GM23338 (cell line): Measurements from ENCODE around the gene BCAR3. TPM values are rescaled to one million over a fixed set of nuclear protein-coding genes. Genes with fewer than 3 reads are reported as not detected.

ENCODE experiments used
- ATAC-seq: fragments of 200-7000 bp; cut with Tn5 transposase; 3 replicates; pipeline ENCODE4 v1.9.1; 2020
- DNase-seq: peaks from one replicate; pipeline ENCODE4 v3.0.0-alpha.2; 2015; ENCODE audit warnings: low spot score
- H2AFZ ChIP-seq: fragments of 200-600 bp; sonication (generic); 2 replicates; pipeline ENCODE4 v1.8.0; 2016; ENCODE audit warnings: antibody characterized with exemption, mild to moderate bottlenecking, moderate library complexity
- H3F3A ChIP-seq: fragments of 200-600 bp; sonication (generic); replicated peaks from 2 replicates; pipeline ENCODE4 v1.8.0; 2017; ENCODE audit warnings: antibody characterized with exemption, mixed run types, low read depth
- H3K27ac ChIP-seq: fragments of 200-600 bp; sonication (generic); 2 replicates; pipeline ENCODE4 v1.6.1; 2016; ENCODE audit warnings: low read depth
- H3K27me3 ChIP-seq: fragments of 200-600 bp; sonication (generic); 2 replicates; pipeline ENCODE4 v1.8.0; 2016; ENCODE audit warnings: mild to moderate bottlenecking, mixed run types, moderate library complexity; ENCODE audit not compliant: insufficient read depth
- H3K36me3 ChIP-seq: fragments of 200-600 bp; sonication (generic); 2 replicates; pipeline ENCODE4 v1.8.0; 2016; ENCODE audit warnings: mild to moderate bottlenecking; ENCODE audit not compliant: insufficient read depth
- H3K4me1 ChIP-seq: fragments of 200-600 bp; sonication (generic); 2 replicates; pipeline ENCODE4 v1.8.0; 2016; ENCODE audit warnings: mild to moderate bottlenecking, moderate library complexity; ENCODE audit not compliant: insufficient read depth
- H3K4me2 ChIP-seq: fragments of 200-600 bp; sonication (generic); 2 replicates; pipeline ENCODE4 v1.7.1; 2017; ENCODE audit warnings: mixed run types
- H3K4me3 ChIP-seq: fragments of 200-600 bp; sonication (generic); 2 replicates; pipeline ENCODE4 v1.6.1; 2016; ENCODE audit warnings: mixed run types
- H3K79me2 ChIP-seq: fragments of 200-600 bp; sonication (generic); replicated peaks from 2 replicates; pipeline ENCODE4 v1.8.0; 2017; ENCODE audit warnings: mild to moderate bottlenecking; ENCODE audit not compliant: insufficient read depth
- H3K9me2 ChIP-seq: fragments of 200-600 bp; sonication (generic); 2 replicates; pipeline ENCODE4 v1.8.0; 2017; ENCODE audit not compliant: insufficient read depth
- H4K20me1 ChIP-seq: fragments of 200-600 bp; sonication (generic); replicated peaks from 2 replicates; pipeline ENCODE4 v1.8.0; 2017; ENCODE audit warnings: mild to moderate bottlenecking; ENCODE audit not compliant: insufficient read depth
- H3K27ac Mint-ChIP-seq: 2 replicates; pipeline ENCODE4 v1.8.0; 2020; ENCODE audit warnings: inconsistent platforms, mild to moderate bottlenecking, moderate library complexity, mixed read lengths
- H3K27me3 Mint-ChIP-seq: 3 replicates; pipeline ENCODE4 v1.8.0; 2022; ENCODE audit warnings: low read depth, mild to moderate bottlenecking, moderate library complexity, mixed read lengths, inconsistent platforms; ENCODE audit not compliant: insufficient read depth, poor library complexity
- H3K36me3 Mint-ChIP-seq: 3 replicates; pipeline ENCODE4 v1.8.0; 2021; ENCODE audit warnings: low read depth, mild to moderate bottlenecking, inconsistent platforms, moderate library complexity, mixed read lengths
- H3K4me1 Mint-ChIP-seq: 3 replicates; pipeline ENCODE4 v1.8.0; 2020; ENCODE audit warnings: mild to moderate bottlenecking, inconsistent platforms, mixed read lengths
- H3K4me3 Mint-ChIP-seq: 3 replicates; pipeline ENCODE4 v1.8.0; 2021; ENCODE audit warnings: moderate library complexity, mild to moderate bottlenecking, inconsistent platforms, mixed read lengths
- H3K9me3 Mint-ChIP-seq: 3 replicates; pipeline ENCODE4 v1.8.0; 2020; ENCODE audit warnings: moderate library complexity, mild to moderate bottlenecking, inconsistent platforms, mixed read lengths
- CREB1 ChIP-seq: fragments of 250-450 bp; sonication (Bioruptor Pico); IDR thresholded peaks from 2 replicates; pipeline ENCODE4 v1.5.0; 2020; ENCODE audit warnings: low read depth, mild to moderate bottlenecking, moderate library complexity
- CTCF ChIP-seq, 2 experiments: fragments of 200-600 bp in 1 of 2; sonication (generic) in 1 of 2; conservative IDR thresholded peaks; 2 replicates each; pipeline versions ENCODE4 v1.5.1 to v1.6.1; 2016 to 2017; ENCODE audit warnings: antibody characterized with exemption in 2 of 2, low read depth in 2 of 2, mild to moderate bottlenecking in 2 of 2, moderate library complexity in 1 of 2
- ETS1 ChIP-seq: IDR thresholded peaks from 2 replicates; pipeline ENCODE4 v1.6.1; 2016; ENCODE audit warnings: antibody characterized with exemption
- NANOG ChIP-seq: IDR thresholded peaks from 2 replicates; pipeline ENCODE4 v1.6.1; 2016; ENCODE audit warnings: antibody characterized with exemption, borderline replicate concordance
- POLR2AphosphoS5 ChIP-seq: IDR thresholded peaks from 2 replicates; pipeline ENCODE4 v1.6.1; 2016; ENCODE audit warnings: antibody characterized with exemption, low read depth
- STAT1 ChIP-seq: IDR thresholded peaks from one replicate; pipeline ENCODE4 v1.6.1; 2016; ENCODE audit warnings: antibody characterized with exemption; ENCODE audit not compliant: unreplicated experiment
- ZNF114 ChIP-seq: fragments of 250-450 bp; sonication (Bioruptor Pico); IDR thresholded peaks from 2 replicates; pipeline ENCODE4 v1.5.0; 2020; ENCODE audit warnings: mild to moderate bottlenecking, moderate library complexity
- ZNF331 ChIP-seq: fragments of 250-450 bp; sonication (Bioruptor Pico); IDR thresholded peaks from 2 replicates; pipeline ENCODE4 v1.5.0; 2020; ENCODE audit warnings: low read depth, mild to moderate bottlenecking, moderate library complexity
- ZNF462 ChIP-seq: fragments of 250-450 bp; sonication (Bioruptor Pico); IDR thresholded peaks from 2 replicates; pipeline ENCODE4 v1.5.0; 2020; ENCODE audit warnings: mild to moderate bottlenecking, moderate library complexity
- polyA plus RNA-seq: library from polyadenylated mRNA; unstranded; fragments of >200 nt; fragmentation: Nextera tagmentation; extraction: Ambion mirVana; gene quantifications from 2 replicates; pipeline ENCODE4 v1.2.1, GENCODE V29; 2016
- total RNA-seq: library from RNA; depleted of rRNA; stranded (reverse); fragments of >200 nt; shearing (Covaris generic); gene quantifications from 2 replicates; pipeline ENCODE4 v1.2.3, GENCODE V29; 2014

Gene BCAR3
- total and polyA plus RNA-seq, 2 experiments from 2014 or later, result 5.5 to 9.7 TPM

- TF ChIP-seq ZNF114, result no peak
- no peak for TF ChIP-seq CREB1 (CRISPR knock-in tag)
- no peak for TF ChIP-seq ZNF462 (CRISPR knock-in tag)
- no peak for TF ChIP-seq POLR2AphosphoS5
- TF ChIP-seq ZNF331 (CRISPR knock-in tag), result no peak
These were observed 9.0 kb downstream of the BCAR3 start (continued) for GRCh38 chr1:93672477-93673162.

- Mint-ChIP-seq H3K9me3 (no peaks in the 10 kb centered on the region), H3K36me3 (peaks cover 6% of the 10 kb centered on the region; the same call in 2 of the 3 replicates), H3K27ac (no peak overlapping the region), H3K27me3 (peaks cover 11% of the 10 kb centered on the region), H3K4me3 (no peak overlapping the region), H3K4me1 (peaks cover 16% of the 10 kb centered on the region)
- no peaks in the 10 kb centered on the region for H3F3A ChIP-seq
- H3K27me3 ChIP-seq, result no peaks in the 10 kb centered on the region
- no peak overlapping the region for H3K27ac ChIP-seq
- no peak overlapping the region for H3K4me3 ChIP-seq
- peaks cover 8% of the 10 kb centered on the region for H3K36me3 ChIP-seq
- no peak for DNase-seq
- no peaks in the 10 kb centered on the region for H3K9me2 ChIP-seq
- no peak for ATAC-seq
- H3K79me2 ChIP-seq, result peaks cover 15% of the 10 kb centered on the region; the same call in 1 of the 2 replicates
- H2AFZ ChIP-seq, result no peak overlapping the region
- no peak overlapping the region for H3K4me2 ChIP-seq
- H3K4me1 ChIP-seq, result peaks cover 9% of the 10 kb centered on the region; the same call in 1 of the 2 replicates
- H4K20me1 ChIP-seq, result 0 out of 2 replicates have a peak, but pooled peaks cover 1% of the 10 kb centered on the region
- no peak for TF ChIP-seq NANOG
- no peak for TF ChIP-seq STAT1
- TF ChIP-seq CTCF (conservative IDR thresholded peaks at IDR 0.05; ENCODE audit: low read depth in 2 of 2), result no peak
- TF ChIP-seq ETS1, result no peak
- TF ChIP-seq CREB1 (CRISPR knock-in tag), result no peak
These were observed 9.6 kb downstream of the BCAR3 start for GRCh38 chr1:93672069-93672468.
